ENCODE data around the gene MAPK1.

DNA sequence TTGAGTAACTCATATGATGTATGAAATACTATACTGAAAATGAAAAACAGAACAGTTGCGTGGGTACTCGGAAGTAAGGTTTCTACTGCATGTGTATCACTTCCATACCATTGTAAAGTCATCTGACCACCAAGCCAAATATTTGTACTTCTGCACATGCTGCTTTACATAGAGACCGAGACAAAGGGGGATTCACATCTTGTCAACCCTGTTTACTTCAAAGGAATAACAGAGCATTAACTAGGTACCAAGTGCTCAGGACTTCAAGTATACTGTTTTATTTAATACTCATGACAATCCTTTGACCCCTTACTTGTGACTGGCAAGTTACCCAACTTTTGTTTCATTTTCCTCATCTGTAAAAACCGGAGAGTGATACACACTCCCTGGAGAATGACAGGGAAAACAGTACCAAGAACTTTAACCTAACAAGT, 9.9 kb downstream of the MAPK1 start:
- TF ChIP-seq, protein P1, sequence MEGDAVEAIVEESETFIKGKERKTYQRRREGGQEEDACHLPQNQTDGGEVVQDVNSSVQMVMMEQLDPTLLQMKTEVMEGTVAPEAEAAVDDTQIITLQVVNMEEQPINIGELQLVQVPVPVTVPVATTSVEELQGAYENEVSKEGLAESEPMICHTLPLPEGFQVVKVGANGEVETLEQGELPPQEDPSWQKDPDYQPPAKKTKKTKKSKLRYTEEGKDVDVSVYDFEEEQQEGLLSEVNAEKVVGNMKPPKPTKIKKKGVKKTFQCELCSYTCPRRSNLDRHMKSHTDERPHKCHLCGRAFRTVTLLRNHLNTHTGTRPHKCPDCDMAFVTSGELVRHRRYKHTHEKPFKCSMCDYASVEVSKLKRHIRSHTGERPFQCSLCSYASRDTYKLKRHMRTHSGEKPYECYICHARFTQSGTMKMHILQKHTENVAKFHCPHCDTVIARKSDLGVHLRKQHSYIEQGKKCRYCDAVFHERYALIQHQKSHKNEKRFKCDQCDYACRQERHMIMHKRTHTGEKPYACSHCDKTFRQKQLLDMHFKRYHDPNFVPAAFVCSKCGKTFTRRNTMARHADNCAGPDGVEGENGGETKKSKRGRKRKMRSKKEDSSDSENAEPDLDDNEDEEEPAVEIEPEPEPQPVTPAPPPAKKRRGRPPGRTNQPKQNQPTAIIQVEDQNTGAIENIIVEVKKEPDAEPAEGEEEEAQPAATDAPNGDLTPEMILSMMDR (IDR thresholded peaks at IDR 0.05): no peak
- TF ChIP-seq POLR2A (IDR thresholded peaks at IDR 0.05) (no peak), POLR2AphosphoS5 (IDR thresholded peaks at IDR 0.05) (no peak)
